Osteoblast (primary cell): ENCODE results near the gene MAN1C1. TPM values are rescaled to one million over a fixed set of nuclear protein-coding genes. Genes with fewer than 3 reads are reported as not detected.

Experiments
- DNase-seq: peaks from one replicate; pipeline ENCODE4 v3.0.0; 2011; ENCODE audit warnings: low spot score, mixed read lengths; ENCODE audit not compliant: insufficient read length; ENCODE audit errors: missing footprints
- H2AFZ ChIP-seq: 2 replicates; pipeline ENCODE4 v1.6.0; 2011; ENCODE audit warnings: mild to moderate bottlenecking, low read length
- H3K27ac ChIP-seq: 2 replicates; pipeline ENCODE4 v1.5.1; 2011; ENCODE audit warnings: mild to moderate bottlenecking, low read depth, low read length, moderate library complexity
- H3K27me3 ChIP-seq: 2 replicates; pipeline ENCODE4 v1.6.0; 2012; ENCODE audit warnings: mild to moderate bottlenecking, control low read depth, inconsistent platforms, low read length, moderate library complexity; ENCODE audit not compliant: insufficient read depth
- H3K36me3 ChIP-seq: 2 replicates; pipeline ENCODE4 v1.5.1; 2011; ENCODE audit warnings: mild to moderate bottlenecking, low read length, control low read depth, moderate library complexity; ENCODE audit not compliant: insufficient read depth
- H3K4me1 ChIP-seq: 2 replicates; pipeline ENCODE4 v1.5.1; 2011; ENCODE audit warnings: mild to moderate bottlenecking, low read length, control low read depth, moderate library complexity; ENCODE audit not compliant: insufficient read depth
- H3K4me2 ChIP-seq: 2 replicates; pipeline ENCODE4 v1.6.0; 2011; ENCODE audit warnings: mild to moderate bottlenecking, low read length; ENCODE audit not compliant: insufficient read depth
- H3K4me3 ChIP-seq: fragments of 200-600 bp; sonication (generic); 3 replicates; pipeline ENCODE4 v1.5.1; 2012; ENCODE audit warnings: mild to moderate bottlenecking, low read length, inconsistent platforms; ENCODE audit not compliant: insufficient read depth
- H3K79me2 ChIP-seq: 2 replicates; pipeline ENCODE4 v1.6.0; 2012; ENCODE audit warnings: mild to moderate bottlenecking, low read length, control low read depth, inconsistent platforms; ENCODE audit not compliant: insufficient read depth
- H3K9me3 ChIP-seq: 2 replicates; pipeline ENCODE4 v1.5.1; 2011; ENCODE audit warnings: low read depth, low read length, control low read depth
- H4K20me1 ChIP-seq: 2 replicates; pipeline ENCODE4 v1.6.0; 2012; ENCODE audit warnings: mild to moderate bottlenecking, low read length, control low read depth; ENCODE audit not compliant: insufficient read depth
- CTCF ChIP-seq: IDR thresholded peaks from 2 replicates; pipeline ENCODE4 v1.5.1; 2011; ENCODE audit warnings: mild to moderate bottlenecking, low read depth, low read length, moderate library complexity; ENCODE audit errors: extremely low read depth
- total RNA-seq: library from RNA; depleted of rRNA; stranded (reverse); fragments of >200 nt; gene quantifications from 2 replicates; pipeline ENCODE4 v1.2.3, GENCODE V29; 2012

The MAN1C1 gene
- total RNA-seq, 1 donor: 16.3 TPM

DNA sequence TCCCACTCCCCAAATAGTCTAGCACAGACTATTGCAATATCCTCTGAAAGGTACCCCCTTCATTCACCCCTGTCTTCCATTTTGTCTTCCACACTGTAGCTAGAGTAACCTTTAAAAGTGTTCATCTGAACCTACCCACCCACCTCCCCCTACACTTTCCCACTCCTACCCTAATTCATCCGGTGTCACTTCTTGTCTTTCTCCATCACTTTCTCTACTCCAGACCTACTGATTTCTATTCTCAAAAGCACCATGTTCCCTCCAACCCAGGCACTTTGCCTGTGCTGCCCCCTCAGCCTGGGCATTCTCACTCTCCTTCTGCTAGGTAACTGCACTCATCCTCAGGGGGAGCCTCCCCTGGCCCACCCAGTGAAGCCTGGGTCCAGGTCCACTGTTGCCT lies 4.7 kb upstream of the MAN1C1 start:
- H3K27ac ChIP-seq: no peak overlapping the region
- no peaks in the 10 kb centered on the region for H3K79me2 ChIP-seq
- H3K36me3 ChIP-seq: no peaks in the 10 kb centered on the region
- DNase-seq: no peak
- no peak overlapping the region for H3K4me3 ChIP-seq
- H3K27me3 ChIP-seq: peaks cover 47% of the 10 kb centered on the region
- H3K4me2 ChIP-seq: no peak overlapping the region
- no peak overlapping the region for H2AFZ ChIP-seq
- no peaks in the 10 kb centered on the region for H4K20me1 ChIP-seq
- no peak for TF ChIP-seq CTCF
- peaks cover 7% of the 10 kb centered on the region for H3K4me1 ChIP-seq
- no peaks in the 10 kb centered on the region for H3K9me3 ChIP-seq

DNA sequence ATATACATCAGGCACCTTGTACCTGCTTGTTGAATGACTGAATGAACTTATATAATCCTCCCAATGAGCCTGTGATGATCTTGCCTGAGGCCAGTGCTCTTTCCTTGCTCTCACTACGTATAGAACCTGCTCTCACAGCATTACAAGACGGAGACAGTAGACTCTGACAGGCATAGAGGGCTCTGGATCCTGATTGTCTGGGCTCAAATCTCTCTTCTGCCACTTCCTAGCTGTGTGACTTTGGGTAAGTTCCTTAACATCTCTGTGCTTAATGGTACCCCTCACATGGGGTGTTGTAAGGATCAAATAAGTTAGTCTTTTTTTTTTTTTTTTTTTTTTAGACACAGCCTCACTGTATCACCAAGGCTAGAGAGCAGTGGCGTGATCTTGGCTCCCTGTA lies 4.2 kb upstream of the MAN1C1 start:
- H2AFZ ChIP-seq: no peak overlapping the region
- peaks cover 10% of the 10 kb centered on the region for H3K4me1 ChIP-seq
- H3K27me3 ChIP-seq: peaks cover 48% of the 10 kb centered on the region
- no peak for TF ChIP-seq CTCF
- no peak for DNase-seq
- no peak overlapping the region for H3K4me2 ChIP-seq
- H3K79me2 ChIP-seq: no peaks in the 10 kb centered on the region
- no peaks in the 10 kb centered on the region for H4K20me1 ChIP-seq
- no peaks in the 10 kb centered on the region for H3K9me3 ChIP-seq
- no peaks in the 10 kb centered on the region for H3K36me3 ChIP-seq
- H3K4me3 ChIP-seq: no peak overlapping the region
- H3K27ac ChIP-seq: no peak overlapping the region

DNA sequence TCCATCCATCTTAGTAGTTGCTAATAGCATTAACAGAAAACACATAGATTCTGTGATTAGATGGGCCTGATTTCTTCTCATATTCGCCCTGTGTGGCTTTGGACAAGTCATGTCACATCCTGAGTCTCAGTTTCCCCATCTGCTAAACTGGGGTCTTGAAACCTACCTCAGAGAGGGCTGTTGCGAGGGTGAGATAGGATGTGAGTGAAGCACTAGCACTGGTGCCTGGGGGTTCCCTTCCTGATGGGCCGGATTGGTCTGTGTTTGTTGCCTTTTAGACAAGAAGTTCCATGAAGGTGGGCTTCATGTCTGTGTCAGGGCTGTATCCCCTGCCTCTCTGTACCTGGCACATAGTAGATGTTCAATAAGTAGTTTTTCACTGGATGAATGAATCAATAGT lies 3.5 kb upstream of the MAN1C1 start:
- Histone ChIP-seq H3K4me2 (no peak overlapping the region), H3K27ac (no peak overlapping the region), H3K9me3 (no peaks in the 10 kb centered on the region), H3K79me2 (no peaks in the 10 kb centered on the region), H2AFZ (no peak overlapping the region), H3K27me3 (peaks cover 54% of the 10 kb centered on the region), H4K20me1 (no peaks in the 10 kb centered on the region), H3K4me1 (peaks cover 10% of the 10 kb centered on the region), H3K4me3 (no peak overlapping the region), H3K36me3 (no peaks in the 10 kb centered on the region)
- no peak for DNase-seq
- TF ChIP-seq CTCF: no peak

GRCh38 chr1:25614501-25615171 lies 2.0 kb upstream of the MAN1C1 start:
- Histone ChIP-seq H3K4me3 (no peak overlapping the region), H3K27ac (no peak overlapping the region), H3K27me3 (peaks cover 65% of the 10 kb centered on the region), H3K4me2 (no peak overlapping the region), H3K36me3 (no peaks in the 10 kb centered on the region), H3K79me2 (no peaks in the 10 kb centered on the region), H2AFZ (no peak overlapping the region), H4K20me1 (no peaks in the 10 kb centered on the region), H3K9me3 (no peaks in the 10 kb centered on the region), H3K4me1 (peaks cover 10% of the 10 kb centered on the region)
- no peak for TF ChIP-seq CTCF
- DNase-seq: no peak
